HG03097 (cell line): ENCODE results near the gene SH2D4B.

Experiments
- ATAC-seq: cut with Tn5 transposase; IDR thresholded peaks from one replicate; pipeline ENCODE4 v1.9.1; 2021; ENCODE audit not compliant: unreplicated experiment, low FRiP score

The SH2D4B gene

GRCh38 chr10:80537736-80538480 lies at the start of gene SH2D4B:
Gene SH2D4B (plus strand): TSS chr10:80537902. CDS start chr10:80538332, 430 bp downstream.
- ATAC-seq = no peak

- no peak for ATAC-seq
These were observed 49.1 kb upstream of the SH2D4B start for GRCh38 chr10:80488539-80489066.

DNA sequence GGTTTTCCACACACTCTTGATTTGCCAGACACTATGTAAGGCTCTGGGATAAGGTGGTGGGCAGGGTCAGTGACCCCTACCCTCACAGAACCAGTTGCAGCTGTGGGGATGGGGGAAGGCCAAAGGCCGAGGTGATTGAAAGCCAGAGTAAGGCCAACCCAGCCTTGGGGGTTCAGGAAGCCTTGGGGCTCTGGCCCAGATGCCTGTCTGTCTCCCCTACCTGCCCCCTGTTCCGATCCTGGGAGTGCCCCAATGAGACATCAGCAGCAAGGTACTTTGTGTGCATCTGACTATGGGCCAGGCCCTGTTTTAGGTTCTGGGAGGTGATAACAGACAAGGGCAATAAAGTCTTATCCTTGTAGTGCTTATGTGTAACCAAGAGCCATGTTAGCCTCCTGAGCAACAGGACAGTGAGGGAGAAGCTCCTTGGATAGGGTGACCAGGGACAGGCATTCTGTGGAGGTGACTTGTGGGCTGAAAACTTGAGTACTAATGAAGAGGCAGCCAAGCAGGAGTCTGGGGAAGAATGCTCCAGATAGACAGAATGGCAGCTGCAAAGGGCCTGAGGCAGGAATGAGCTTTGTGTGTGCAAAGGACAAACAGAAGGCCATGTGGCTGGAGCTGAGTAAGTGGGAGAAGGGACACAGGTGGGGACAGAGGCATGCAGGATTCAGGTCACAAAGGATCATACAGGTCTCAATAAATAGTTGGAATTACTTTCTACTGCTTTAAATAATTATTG lies 48.2 kb upstream of the SH2D4B start:
- ATAC-seq = no peak

GRCh38 chr10:80491251-80492102 lies 46.2 kb upstream of the SH2D4B start:
- ATAC-seq = no peak

DNA sequence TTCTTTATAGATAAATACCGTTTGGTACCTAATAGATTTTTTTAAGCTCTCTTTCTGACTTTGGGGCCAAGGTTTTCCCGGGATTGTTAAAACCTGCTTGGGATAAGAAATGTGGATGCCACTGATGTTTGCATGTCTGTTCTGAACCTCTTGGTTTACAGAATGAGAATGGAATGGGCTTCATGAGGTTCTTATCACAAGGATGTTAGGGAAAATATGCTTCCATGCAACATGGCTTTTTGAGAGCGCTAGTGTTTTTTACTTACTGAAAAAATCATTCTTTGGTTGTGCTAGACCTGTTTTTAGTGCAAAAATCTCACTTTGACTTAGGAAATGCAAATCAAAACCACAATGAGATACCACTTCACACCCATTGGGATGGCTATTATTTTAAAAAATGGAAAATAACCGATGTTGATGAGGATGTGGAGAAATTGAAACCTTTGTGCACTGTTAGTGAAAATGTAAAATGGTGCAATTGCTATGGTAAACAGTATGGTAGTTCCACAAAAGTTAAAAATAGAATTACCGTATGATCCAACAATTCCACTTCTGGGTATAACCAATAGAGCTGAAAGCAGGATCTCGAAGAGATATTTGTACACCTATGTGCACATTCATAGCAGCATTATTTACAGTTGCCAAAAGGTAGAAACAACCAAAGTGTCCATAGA lies 44.7 kb upstream of the SH2D4B start:
- ATAC-seq = no peak

- ATAC-seq = no peak
These were observed 44.1 kb upstream of the SH2D4B start for GRCh38 chr10:80493522-80494051.

- ATAC-seq = no peak
These were observed 41.0 kb upstream of the SH2D4B start for GRCh38 chr10:80496555-80497172.

DNA sequence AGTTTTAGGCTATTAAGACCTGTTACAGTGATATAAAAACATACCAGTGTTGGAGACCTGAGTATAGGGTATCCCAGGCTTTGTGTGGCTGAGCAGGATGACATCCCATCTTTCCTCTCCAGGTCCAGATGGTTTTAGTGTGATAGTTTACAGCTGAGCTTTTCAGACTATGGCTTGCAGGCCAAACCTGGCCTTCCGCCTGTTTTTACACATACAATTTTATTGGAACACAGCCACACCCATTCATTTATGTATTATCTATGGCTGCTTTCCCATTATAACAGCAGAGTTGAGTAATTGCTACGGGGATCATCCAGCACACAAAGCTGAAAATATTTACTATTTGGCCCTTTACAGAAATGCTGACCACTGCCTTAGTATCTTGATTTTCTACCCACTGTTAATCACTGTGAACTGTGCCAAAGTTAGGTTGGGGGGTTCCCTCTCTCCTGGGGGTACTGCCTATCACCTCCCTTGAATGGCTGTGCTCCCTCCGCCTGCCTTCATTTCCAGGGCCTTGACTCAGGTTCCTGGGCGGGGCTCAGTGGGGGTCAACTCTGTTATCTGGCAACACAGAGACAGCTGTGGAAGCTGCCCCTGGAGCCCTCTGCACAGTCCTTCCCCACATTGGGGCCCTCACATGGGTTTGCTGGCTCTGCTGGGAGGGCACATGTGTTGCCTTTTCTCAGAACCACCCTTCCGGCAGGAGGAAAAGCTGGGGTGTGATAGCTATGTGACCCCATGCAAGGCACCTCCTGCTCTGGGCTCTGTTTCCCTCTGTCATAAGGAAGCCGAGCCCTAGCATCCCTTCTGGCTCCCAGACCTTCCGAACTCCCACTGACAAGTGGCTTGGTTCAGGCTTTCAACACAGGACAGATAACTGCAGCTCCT lies 40.3 kb upstream of the SH2D4B start:
- no peak for ATAC-seq

- no peak for ATAC-seq
These were observed 39.4 kb upstream of the SH2D4B start for GRCh38 chr10:80498078-80498832.

DNA sequence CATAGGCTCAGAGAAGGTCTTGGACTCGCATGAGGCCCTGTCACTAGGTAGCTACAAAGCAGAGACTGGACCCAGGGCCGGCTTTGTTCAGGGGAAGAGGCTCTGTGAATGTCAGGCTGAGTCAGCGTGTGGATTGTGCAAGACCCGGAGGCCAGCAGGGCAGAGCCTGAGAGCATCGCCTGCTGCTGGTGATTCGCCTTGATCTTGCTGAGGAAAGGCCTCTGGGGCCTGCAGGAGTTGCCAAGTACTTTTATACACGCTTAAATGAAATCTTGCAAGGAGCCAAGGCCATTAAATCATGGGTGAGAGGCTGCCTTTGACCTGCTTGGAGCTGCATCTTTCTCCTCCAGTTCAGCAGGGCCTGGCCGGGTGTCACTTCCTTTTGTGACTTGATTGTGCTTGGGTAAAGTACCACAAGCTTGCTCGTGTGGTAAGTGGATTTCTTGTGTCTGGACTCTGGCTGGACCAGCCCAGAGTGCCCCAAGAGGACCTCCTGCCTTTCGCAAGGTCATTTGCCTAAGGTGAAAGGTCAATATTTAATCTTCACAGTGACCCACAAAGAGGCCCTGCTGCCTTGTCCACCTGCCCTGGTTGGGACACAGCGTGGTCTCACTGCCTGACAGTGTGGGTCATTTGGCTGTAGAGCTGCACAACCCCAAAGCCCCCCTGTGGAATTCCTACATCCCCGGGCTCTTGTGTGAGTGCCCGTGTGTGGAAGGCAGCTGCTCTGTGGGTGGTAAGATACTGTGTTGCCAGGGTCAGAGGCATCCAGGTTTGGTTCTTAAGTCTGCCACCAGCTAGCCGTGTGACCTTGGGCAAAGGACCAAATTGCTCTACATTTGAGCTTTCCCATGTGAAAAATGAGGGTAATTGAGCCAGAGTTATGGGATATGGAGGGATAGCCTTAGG lies 38.6 kb upstream of the SH2D4B start:
- no peak for ATAC-seq

- peak; percentile 64 for ATAC-seq
These were observed 36.9 kb upstream of the SH2D4B start for GRCh38 chr10:80500572-80501380.

GRCh38 chr10:80501381-80501912 lies 36.3 kb upstream of the SH2D4B start:
- no peak for ATAC-seq

- no peak for ATAC-seq
These were observed 35.7 kb upstream of the SH2D4B start for GRCh38 chr10:80501913-80502521.

DNA sequence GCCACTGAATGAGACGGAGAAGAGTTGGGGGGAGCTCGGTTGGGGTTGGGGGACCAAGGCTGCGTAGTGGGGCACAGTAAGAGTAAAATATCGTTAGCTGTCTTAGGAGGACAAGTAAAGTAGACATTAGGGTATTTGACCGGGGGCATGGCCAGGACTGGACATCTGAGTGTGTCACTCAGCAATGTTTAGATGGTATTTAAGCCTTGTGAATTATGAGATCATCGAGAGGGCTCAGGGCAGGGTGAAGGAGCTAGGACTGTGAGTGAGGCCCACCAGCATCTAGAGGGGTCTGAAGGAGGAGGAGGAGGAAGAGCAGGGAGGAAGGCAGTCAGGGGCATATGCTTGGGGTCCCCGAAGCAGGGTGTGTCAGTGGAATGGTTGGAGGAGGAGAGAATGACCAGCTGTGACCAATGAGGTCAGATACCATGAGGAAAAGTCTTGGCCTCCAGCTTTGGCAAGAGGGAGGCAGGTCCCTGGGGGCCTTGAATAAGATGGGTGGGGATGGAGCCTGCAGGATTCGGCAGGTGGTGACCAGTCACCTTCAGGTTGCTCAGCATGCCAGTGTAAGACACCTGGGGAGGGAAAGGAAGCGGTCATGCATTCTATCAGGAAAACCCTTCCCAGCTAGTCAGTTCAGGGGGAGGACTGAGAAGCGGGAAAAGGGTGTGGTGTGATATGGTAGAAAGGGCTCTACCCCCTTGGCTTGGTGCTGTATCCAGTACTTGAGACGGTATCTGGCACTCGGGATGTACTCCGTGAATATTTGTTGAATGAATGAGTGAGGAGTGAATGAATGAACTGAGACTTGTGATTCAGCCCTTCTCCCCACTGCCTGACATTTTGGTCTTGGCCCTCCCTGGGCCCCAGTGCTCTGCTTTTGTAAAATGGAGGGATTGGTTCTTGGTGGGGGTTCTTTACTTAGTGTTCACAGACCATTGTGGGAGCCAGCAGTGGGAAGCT lies 34.8 kb upstream of the SH2D4B start:
- no peak for ATAC-seq
